HG02623 (cell line): Measurements from ENCODE around the gene CSNK2A1.

Experiments
- ATAC-seq: cut with Tn5 transposase; IDR thresholded peaks from one replicate; pipeline ENCODE4 v1.9.1; 2021; ENCODE audit warnings: moderate library complexity; ENCODE audit not compliant: unreplicated experiment

Gene CSNK2A1

GRCh38 chr20:433300-433975 lies 110.2 kb downstream of the CSNK2A1 start:
- ATAC-seq = peak; percentile 82

GRCh38 chr20:432677-433299 lies 110.8 kb downstream of the CSNK2A1 start:
- ATAC-seq = no peak

- no peak for ATAC-seq
Observed at GRCh38 chr20:432208-432607, 111.4 kb downstream of the CSNK2A1 start.

- ATAC-seq = no peak
Observed at GRCh38 chr20:431012-431904, 112.3 kb downstream of the CSNK2A1 start.

GRCh38 chr20:430091-430999 lies 113.2 kb downstream of the CSNK2A1 start:
- no peak for ATAC-seq

- ATAC-seq = no peak
Observed at GRCh38 chr20:428658-429200, 114.9 kb downstream of the CSNK2A1 start.

GRCh38 chr20:427849-428657 lies 115.5 kb downstream of the CSNK2A1 start:
- ATAC-seq = no peak

- ATAC-seq = no peak
Observed at GRCh38 chr20:427401-427800, 116.2 kb downstream of the CSNK2A1 start.

GRCh38 chr20:426566-426965 lies 117.0 kb downstream of the CSNK2A1 start:
- no peak for ATAC-seq
